GM23338 (cell line): ENCODE data around the gene CLPTM1L. TPM values are rescaled to one million over a fixed set of nuclear protein-coding genes. Genes with fewer than 3 reads are reported as not detected.

Experiments
- ATAC-seq: fragments of 200-7000 bp; cut with Tn5 transposase; 3 replicates; pipeline ENCODE4 v1.9.1; 2020
- DNase-seq: peaks from one replicate; pipeline ENCODE4 v3.0.0-alpha.2; 2015; ENCODE audit warnings: low spot score
- H2AFZ ChIP-seq: fragments of 200-600 bp; sonication (generic); 2 replicates; pipeline ENCODE4 v1.8.0; 2016; ENCODE audit warnings: antibody characterized with exemption, mild to moderate bottlenecking, moderate library complexity
- H3F3A ChIP-seq: fragments of 200-600 bp; sonication (generic); replicated peaks from 2 replicates; pipeline ENCODE4 v1.8.0; 2017; ENCODE audit warnings: antibody characterized with exemption, mixed run types, low read depth
- H3K27ac ChIP-seq: fragments of 200-600 bp; sonication (generic); 2 replicates; pipeline ENCODE4 v1.6.1; 2016; ENCODE audit warnings: low read depth
- H3K27me3 ChIP-seq: fragments of 200-600 bp; sonication (generic); 2 replicates; pipeline ENCODE4 v1.8.0; 2016; ENCODE audit warnings: mild to moderate bottlenecking, mixed run types, moderate library complexity; ENCODE audit not compliant: insufficient read depth
- H3K36me3 ChIP-seq: fragments of 200-600 bp; sonication (generic); 2 replicates; pipeline ENCODE4 v1.8.0; 2016; ENCODE audit warnings: mild to moderate bottlenecking; ENCODE audit not compliant: insufficient read depth
- H3K4me1 ChIP-seq: fragments of 200-600 bp; sonication (generic); 2 replicates; pipeline ENCODE4 v1.8.0; 2016; ENCODE audit warnings: mild to moderate bottlenecking, moderate library complexity; ENCODE audit not compliant: insufficient read depth
- H3K4me2 ChIP-seq: fragments of 200-600 bp; sonication (generic); 2 replicates; pipeline ENCODE4 v1.7.1; 2017; ENCODE audit warnings: mixed run types
- H3K4me3 ChIP-seq: fragments of 200-600 bp; sonication (generic); 2 replicates; pipeline ENCODE4 v1.6.1; 2016; ENCODE audit warnings: mixed run types
- H3K79me2 ChIP-seq: fragments of 200-600 bp; sonication (generic); replicated peaks from 2 replicates; pipeline ENCODE4 v1.8.0; 2017; ENCODE audit warnings: mild to moderate bottlenecking; ENCODE audit not compliant: insufficient read depth
- H3K9me2 ChIP-seq: fragments of 200-600 bp; sonication (generic); 2 replicates; pipeline ENCODE4 v1.8.0; 2017; ENCODE audit not compliant: insufficient read depth
- H4K20me1 ChIP-seq: fragments of 200-600 bp; sonication (generic); replicated peaks from 2 replicates; pipeline ENCODE4 v1.8.0; 2017; ENCODE audit warnings: mild to moderate bottlenecking; ENCODE audit not compliant: insufficient read depth
- H3K27ac Mint-ChIP-seq: 2 replicates; pipeline ENCODE4 v1.8.0; 2020; ENCODE audit warnings: inconsistent platforms, mild to moderate bottlenecking, moderate library complexity, mixed read lengths
- H3K27me3 Mint-ChIP-seq: 3 replicates; pipeline ENCODE4 v1.8.0; 2022; ENCODE audit warnings: low read depth, mild to moderate bottlenecking, moderate library complexity, mixed read lengths, inconsistent platforms; ENCODE audit not compliant: insufficient read depth, poor library complexity
- H3K36me3 Mint-ChIP-seq: 3 replicates; pipeline ENCODE4 v1.8.0; 2021; ENCODE audit warnings: low read depth, mild to moderate bottlenecking, inconsistent platforms, moderate library complexity, mixed read lengths
- H3K4me1 Mint-ChIP-seq: 3 replicates; pipeline ENCODE4 v1.8.0; 2020; ENCODE audit warnings: mild to moderate bottlenecking, inconsistent platforms, mixed read lengths
- H3K4me3 Mint-ChIP-seq: 3 replicates; pipeline ENCODE4 v1.8.0; 2021; ENCODE audit warnings: moderate library complexity, mild to moderate bottlenecking, inconsistent platforms, mixed read lengths
- H3K9me3 Mint-ChIP-seq: 3 replicates; pipeline ENCODE4 v1.8.0; 2020; ENCODE audit warnings: moderate library complexity, mild to moderate bottlenecking, inconsistent platforms, mixed read lengths
- EZH2phosphoT487 ChIP-seq: fragments of 200-600 bp; sonication (generic); IDR thresholded peaks from one replicate; pipeline ENCODE4 v1.8.1; 2018; ENCODE audit warnings: antibody characterized with exemption; ENCODE audit not compliant: unreplicated experiment
- NANOG ChIP-seq: IDR thresholded peaks from 2 replicates; pipeline ENCODE4 v1.6.1; 2016; ENCODE audit warnings: antibody characterized with exemption, borderline replicate concordance
- ZNF462 ChIP-seq: fragments of 250-450 bp; sonication (Bioruptor Pico); IDR thresholded peaks from 2 replicates; pipeline ENCODE4 v1.5.0; 2020; ENCODE audit warnings: mild to moderate bottlenecking, moderate library complexity
- polyA plus RNA-seq: library from polyadenylated mRNA; unstranded; fragments of >200 nt; fragmentation: Nextera tagmentation; extraction: Ambion mirVana; gene quantifications from 2 replicates; pipeline ENCODE4 v1.2.1, GENCODE V29; 2016
- total RNA-seq: library from RNA; depleted of rRNA; stranded (reverse); fragments of >200 nt; shearing (Covaris generic); gene quantifications from 2 replicates; pipeline ENCODE4 v1.2.3, GENCODE V29; 2014

Gene CLPTM1L
- total and polyA plus RNA-seq, 2 experiments from 2014 or later: 39.9 to 110 TPM

GRCh38 chr5:1352231-1353219, 7.6 kb upstream of the CLPTM1L start:
- Histone ChIP-seq H3K9me2 (no peaks in the 10 kb centered on the region), H3K36me3 (no peaks in the 10 kb centered on the region), H4K20me1 (no peaks in the 10 kb centered on the region; the same call in 1 of the 2 replicates), H3K4me1 (peaks cover 10% of the 10 kb centered on the region), H3K4me3 (no peak overlapping the region), H3K79me2 (no peaks in the 10 kb centered on the region), H3K27me3 (no peaks in the 10 kb centered on the region), H3K27ac (no peak overlapping the region), H3K4me2 (no peak overlapping the region), H3F3A (no peaks in the 10 kb centered on the region), H2AFZ (no peak overlapping the region)
- H3K4me1 Mint-ChIP-seq: peaks cover 16% of the 10 kb centered on the region
- no peak for TF ChIP-seq EZH2phosphoT487
- no peak for TF ChIP-seq ZNF462
- H3K9me3 Mint-ChIP-seq: no peaks in the 10 kb centered on the region; the same call in 2 of the 3 replicates
- no peak for ATAC-seq
- no peaks in the 10 kb centered on the region; the same call in 2 of the 3 replicates for H3K36me3 Mint-ChIP-seq
- H3K27ac Mint-ChIP-seq: no peak overlapping the region
- no peak overlapping the region for H3K4me3 Mint-ChIP-seq
- DNase-seq: no peak
- peaks cover 6% of the 10 kb centered on the region for H3K27me3 Mint-ChIP-seq

DNA sequence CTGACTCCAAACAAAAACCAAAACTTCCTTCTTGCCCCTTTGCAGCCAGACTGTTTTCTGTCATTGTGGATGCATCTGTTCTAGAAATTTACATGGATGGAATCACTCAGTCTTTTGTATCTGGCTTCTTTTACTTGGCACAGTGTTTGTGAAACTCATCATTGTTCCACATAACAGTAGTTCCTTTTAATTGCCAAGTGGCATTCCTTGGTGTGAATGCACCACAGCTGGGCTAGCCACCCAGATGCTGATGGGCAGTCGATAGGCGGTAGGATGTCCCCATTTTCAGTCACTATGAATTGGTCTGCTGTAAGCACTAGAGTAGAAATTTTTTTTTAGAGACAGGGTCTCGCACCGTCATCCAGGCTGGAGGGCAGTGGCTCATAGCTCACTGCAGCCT, 6.3 kb upstream of the CLPTM1L start:
- Mint-ChIP-seq H3K9me3 (no peaks in the 10 kb centered on the region; the same call in 2 of the 3 replicates), H3K4me3 (no peak overlapping the region), H3K27me3 (peaks cover 3% of the 10 kb centered on the region), H3K27ac (no peak overlapping the region), H3K36me3 (no peaks in the 10 kb centered on the region; the same call in 2 of the 3 replicates), H3K4me1 (peaks cover 11% of the 10 kb centered on the region)
- Histone ChIP-seq H3K27ac (no peak overlapping the region), H3K4me1 (peaks cover 13% of the 10 kb centered on the region), H3K27me3 (no peaks in the 10 kb centered on the region), H3K9me2 (no peaks in the 10 kb centered on the region), H2AFZ (no peak overlapping the region), H3F3A (no peaks in the 10 kb centered on the region), H3K36me3 (no peaks in the 10 kb centered on the region), H3K4me3 (no peak overlapping the region), H4K20me1 (no peaks in the 10 kb centered on the region; the same call in 1 of the 2 replicates), H3K79me2 (no peaks in the 10 kb centered on the region), H3K4me2 (no peak overlapping the region)
- TF ChIP-seq NANOG: no peak
- ATAC-seq (no peak), DNase-seq (no peak)
